Calu3 (cell line): ENCODE results near the gene LNP1. TPM values are rescaled to one million over a fixed set of nuclear protein-coding genes. Genes with fewer than 3 reads are reported as not detected.
"Not testable (repeated sequence)": the region's sequence is repeated elsewhere in the genome, so short reads cannot be mapped to it uniquely, and the experiment has no call there.

Experiments
- Bru-seq: library from RNA; stranded (reverse); fragments of 400-500 nt; gene quantifications from one replicate; lab custom pipeline; 2021; lab: Mats Ljungman, UMichigan
- BruChase-seq, 2 experiments: library from RNA; stranded (reverse); fragments of 400-500 nt; gene quantifications; one replicate each; lab custom pipeline; 2021; lab: Mats Ljungman, UMichigan
- BruUV-seq: library from RNA; stranded (reverse); fragments of 400-500 nt; replicated peaks from 2 replicates; lab custom pipeline; 2021; lab: Mats Ljungman, UMichigan
- CTCF ChIA-PET: fragments of 300-600 bp; sonication (Branson Sonifier 250); formaldehyde crosslinking; loops from one replicate; lab custom pipeline; 2022; ENCODE audit warnings: antibody characterized with exemption; lab: Charles Lee
- DNase-seq: peaks from one replicate; pipeline ENCODE4 v3.0.0; 2022
- H3K27ac Mint-ChIP-seq: one replicate; pipeline ENCODE4 v1.8.0; 2022; ENCODE audit warnings: mixed read lengths; ENCODE audit not compliant: unreplicated experiment
- H3K27me3 Mint-ChIP-seq: one replicate; pipeline ENCODE4 v1.8.0; 2022; ENCODE audit warnings: mixed read lengths; ENCODE audit not compliant: unreplicated experiment
- H3K36me3 Mint-ChIP-seq: one replicate; pipeline ENCODE4 v1.8.0; 2022; ENCODE audit warnings: mild to moderate bottlenecking, moderate library complexity, mixed read lengths; ENCODE audit not compliant: insufficient read depth, unreplicated experiment
- H3K4me1 Mint-ChIP-seq: one replicate; pipeline ENCODE4 v1.8.0; 2022; ENCODE audit warnings: mild to moderate bottlenecking, low read depth, mixed read lengths; ENCODE audit not compliant: unreplicated experiment
- H3K4me3 Mint-ChIP-seq: one replicate; pipeline ENCODE4 v1.8.0; 2022; ENCODE audit warnings: mild to moderate bottlenecking, low read depth, moderate library complexity, mixed read lengths; ENCODE audit not compliant: unreplicated experiment
- H3K9me3 Mint-ChIP-seq: one replicate; pipeline ENCODE4 v1.8.0; 2022; ENCODE audit warnings: low read depth, mixed read lengths; ENCODE audit not compliant: unreplicated experiment
- intact Hi-C: fragments of 100-400 bp; cut with micrococcal nuclease; formaldehyde crosslinking; loops from one replicate; pipeline ENCODE4 v1.10.0; 2022; ENCODE audit not compliant: unreplicated experiment
- long read RNA-seq: library from polyadenylated mRNA; stranded (forward); transcript quantifications from one replicate; pipeline ENCODE4 v2.0.0, GENCODE V29; 2022
- total RNA-seq: library from RNA; stranded (reverse); gene quantifications from 2 replicates; pipeline ENCODE4 v1.2.3, GENCODE V29; 2022
- TF ChIP-seq, protein P1 (sequence below): fragments of 200-600 bp; IDR thresholded peaks from one replicate; pipeline ENCODE4 v1.8.0; 2022; ENCODE audit warnings: antibody characterized with exemption; ENCODE audit not compliant: unreplicated experiment

Gene LNP1, protein sequence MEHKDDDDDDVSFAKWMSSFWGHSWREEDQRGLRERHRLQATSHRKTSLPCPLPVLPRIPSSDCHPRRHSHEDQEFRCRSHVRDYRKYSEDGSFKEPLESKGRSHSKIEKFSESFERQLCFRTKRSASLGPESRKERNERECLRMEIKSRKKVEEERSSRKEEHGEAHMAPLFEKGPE
- total RNA-seq (1.2 and 1.8 TPM in 2 replicates), Bru-seq, nascent RNA (percentile 46 among the genes with signal in this experiment), BruChase-seq, experiment 1, labeled RNA remaining after a 6-hour chase (percentile 35 among the genes with signal in this experiment), BruChase-seq, experiment 2, labeled RNA remaining after a 2-hour chase (percentile 38 among the genes with signal in this experiment)
- long read RNA-seq, partial matches to known transcripts = 0 of 2 reads
- long read RNA-seq, other reads (novel, unspliced or antisense) = 0 of 2 reads

DNA sequence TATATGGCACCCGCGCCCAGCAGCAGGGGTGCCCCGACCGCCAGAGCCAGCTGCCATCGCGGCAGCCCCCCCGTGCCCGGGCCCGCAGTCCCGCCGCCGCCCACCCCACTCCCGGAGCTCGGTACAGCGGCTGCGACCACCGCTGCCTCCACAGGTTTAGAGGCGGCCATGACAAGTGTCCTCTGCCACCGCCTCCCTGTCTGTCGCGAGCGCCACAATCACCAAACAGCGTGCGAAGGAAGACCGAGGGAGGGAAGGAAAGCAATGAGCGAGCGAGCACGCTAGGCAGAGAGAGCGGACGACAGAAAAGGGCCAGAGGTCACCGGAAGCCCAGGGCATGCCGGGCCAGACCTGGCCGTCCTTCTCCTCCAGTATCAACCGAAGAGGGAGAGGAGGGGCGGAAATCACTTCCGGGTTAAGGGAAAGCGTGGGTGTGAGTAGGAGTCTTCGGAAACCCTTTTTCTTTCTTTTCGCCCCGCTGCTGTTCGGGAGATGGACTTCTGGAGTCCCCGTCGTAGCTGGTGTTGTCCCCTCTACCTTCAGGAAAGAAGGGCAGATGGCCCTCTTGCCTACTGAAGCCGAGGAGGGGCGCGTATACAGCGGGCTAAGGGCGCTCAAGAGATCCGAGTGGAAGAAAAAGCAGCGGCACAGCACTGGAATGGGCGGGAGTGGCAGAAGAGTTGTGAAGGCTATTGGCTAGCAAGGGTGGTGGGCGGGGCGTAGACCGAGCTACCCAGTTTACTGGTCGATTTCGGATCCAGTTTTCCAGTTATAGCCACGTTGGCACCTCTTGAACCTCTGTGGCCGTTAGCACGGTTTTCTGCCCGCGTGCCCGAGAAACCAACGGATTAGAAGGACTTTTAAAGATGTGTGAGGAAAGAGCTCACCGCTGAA is at the start of gene LNP1, which contains the start of gene TOMM70:
TSS of gene LNP1 (plus strand) at position 760 of the 894 bp plus-strand sequence. CDS start 28,191 bp downstream, outside the sequence.
TSS of gene TOMM70 (minus strand) at position 310 of the 894 bp plus-strand sequence. CDS start at position 170, 140 bp downstream.
- H3K4me3 Mint-ChIP-seq = peak within 1 kb of the TSS; percentile 85
- peak within 1 kb of the TSS; percentile 98 for H3K27ac Mint-ChIP-seq
- H3K4me1 Mint-ChIP-seq = peaks cover under 1% of the 10 kb centered on the region
- intact Hi-C loops = loop anchor here (5.0 kb wide), 1 partner anchor 191 kb away; no protein-coding TSS in a partner anchor
- H3K27me3 Mint-ChIP-seq = no peaks in the 10 kb centered on the region
- peak; percentile 96 for DNase-seq
- BruUV-seq = no TSS peak
- H3K36me3 Mint-ChIP-seq = peaks cover 37% of the 10 kb centered on the region
- H3K9me3 Mint-ChIP-seq = no peaks in the 10 kb centered on the region
- TF ChIP-seq, protein P1, sequence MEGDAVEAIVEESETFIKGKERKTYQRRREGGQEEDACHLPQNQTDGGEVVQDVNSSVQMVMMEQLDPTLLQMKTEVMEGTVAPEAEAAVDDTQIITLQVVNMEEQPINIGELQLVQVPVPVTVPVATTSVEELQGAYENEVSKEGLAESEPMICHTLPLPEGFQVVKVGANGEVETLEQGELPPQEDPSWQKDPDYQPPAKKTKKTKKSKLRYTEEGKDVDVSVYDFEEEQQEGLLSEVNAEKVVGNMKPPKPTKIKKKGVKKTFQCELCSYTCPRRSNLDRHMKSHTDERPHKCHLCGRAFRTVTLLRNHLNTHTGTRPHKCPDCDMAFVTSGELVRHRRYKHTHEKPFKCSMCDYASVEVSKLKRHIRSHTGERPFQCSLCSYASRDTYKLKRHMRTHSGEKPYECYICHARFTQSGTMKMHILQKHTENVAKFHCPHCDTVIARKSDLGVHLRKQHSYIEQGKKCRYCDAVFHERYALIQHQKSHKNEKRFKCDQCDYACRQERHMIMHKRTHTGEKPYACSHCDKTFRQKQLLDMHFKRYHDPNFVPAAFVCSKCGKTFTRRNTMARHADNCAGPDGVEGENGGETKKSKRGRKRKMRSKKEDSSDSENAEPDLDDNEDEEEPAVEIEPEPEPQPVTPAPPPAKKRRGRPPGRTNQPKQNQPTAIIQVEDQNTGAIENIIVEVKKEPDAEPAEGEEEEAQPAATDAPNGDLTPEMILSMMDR = no peak
- CTCF ChIA-PET = interaction anchor here (0.6 to 1.0 kb wide), 4 partner anchors 202 to 569 kb away, joined by 3 to 6 read pairs (median 4); no protein-coding TSS in a partner anchor

DNA sequence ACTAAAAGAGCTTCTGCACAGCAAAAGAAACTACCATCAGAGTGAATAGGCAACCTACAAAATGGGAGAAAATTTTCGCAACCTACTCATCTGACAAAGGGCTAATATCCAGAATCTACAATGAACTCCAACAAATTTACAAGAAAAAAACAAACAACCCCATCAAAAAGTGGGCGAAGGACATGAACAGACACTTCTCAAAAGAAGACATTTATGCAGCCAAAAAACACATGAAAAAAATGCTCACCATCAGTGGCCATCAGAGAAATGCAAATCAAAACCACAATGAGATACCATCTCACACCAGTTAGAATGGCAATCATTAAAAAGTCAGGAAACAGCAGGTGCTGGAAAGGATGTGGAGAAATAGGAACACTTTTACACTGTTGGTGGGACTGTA is 49.6 kb upstream of the LNP1 start:
- H3K4me3 Mint-ChIP-seq, H3K27me3 Mint-ChIP-seq, intact Hi-C loops, H3K27ac Mint-ChIP-seq, BruUV-seq, CTCF ChIA-PET, H3K4me1 Mint-ChIP-seq, DNase-seq, H3K9me3 Mint-ChIP-seq: not testable (repeated sequence)
- peaks cover 13% of the 10 kb centered on the region for H3K36me3 Mint-ChIP-seq

DNA sequence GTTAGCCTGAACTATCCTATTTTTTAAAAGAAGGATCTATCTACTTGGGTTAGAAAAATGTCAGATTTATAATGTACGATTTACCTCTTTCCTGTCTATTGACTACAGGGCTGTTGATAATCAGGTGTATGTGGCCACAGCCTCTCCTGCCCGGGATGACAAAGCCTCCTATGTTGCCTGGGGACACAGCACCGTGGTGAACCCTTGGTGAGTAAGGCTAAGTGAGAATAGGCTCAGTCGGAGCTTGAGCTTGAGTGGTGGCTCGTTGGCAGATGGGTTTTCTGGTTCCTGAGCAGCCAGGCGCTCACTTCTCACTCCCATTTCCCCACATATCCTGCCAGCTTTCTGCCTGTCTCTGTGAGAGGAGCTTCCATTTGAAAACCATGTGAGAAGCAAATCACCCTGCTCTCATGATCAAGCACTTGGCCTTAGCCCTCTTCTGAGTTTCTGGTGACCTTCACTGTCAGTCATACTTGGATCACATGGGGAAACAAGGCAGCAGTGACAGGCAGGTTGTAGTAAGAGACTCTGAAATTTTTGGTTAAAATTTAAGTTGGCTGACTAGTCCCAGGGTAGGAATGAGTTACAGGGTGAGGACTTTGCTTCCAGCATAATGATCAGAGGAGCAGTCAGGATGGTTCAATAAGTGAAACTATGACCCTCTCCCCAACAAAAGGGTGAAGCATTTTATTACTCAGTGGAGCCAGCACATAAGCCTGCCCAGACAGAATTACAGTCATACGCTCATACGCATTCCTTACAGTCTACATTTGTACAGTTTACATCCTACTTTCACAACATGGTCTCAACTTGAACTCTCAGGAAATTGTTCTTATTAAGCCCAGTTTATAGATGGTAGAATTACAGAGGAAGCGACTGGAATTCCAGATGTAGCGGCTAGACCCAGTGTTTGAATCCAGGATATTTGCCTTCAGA is 48.8 kb upstream of the LNP1 start:
- no peaks in the 10 kb centered on the region for H3K9me3 Mint-ChIP-seq
- intact Hi-C loops = no loop called here
- CTCF ChIA-PET = no interaction called here
- no peak overlapping the region for H3K27ac Mint-ChIP-seq
- H3K4me3 Mint-ChIP-seq = no peak overlapping the region
- TF ChIP-seq, protein P1 = no peak
- no peak for DNase-seq
- BruUV-seq = no TSS peak
- H3K27me3 Mint-ChIP-seq = no peaks in the 10 kb centered on the region
- H3K36me3 Mint-ChIP-seq = peaks cover 9% of the 10 kb centered on the region
- no peaks in the 10 kb centered on the region for H3K4me1 Mint-ChIP-seq

DNA sequence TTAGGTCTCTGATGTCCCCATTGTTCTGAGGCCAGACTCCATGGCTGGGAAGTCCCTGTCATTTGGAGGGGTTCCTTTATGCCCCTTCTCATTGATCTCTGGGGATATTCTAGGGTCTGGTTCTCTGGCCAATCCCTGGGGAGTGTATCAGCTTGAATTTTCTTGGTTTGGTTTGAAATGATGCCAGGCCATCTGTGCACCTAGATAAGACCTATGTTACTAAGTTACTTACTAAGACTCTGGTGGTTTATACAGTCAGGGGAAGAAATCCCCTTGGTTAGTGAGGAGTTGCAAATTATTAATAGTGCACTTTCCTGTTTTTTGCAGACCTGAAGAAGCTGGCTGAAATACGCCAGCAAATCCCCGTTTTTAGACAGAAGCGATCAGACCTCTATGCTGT is 46.5 kb upstream of the LNP1 start:
- Mint-ChIP-seq H3K9me3 (no peaks in the 10 kb centered on the region), H3K4me1 (no peaks in the 10 kb centered on the region), H3K36me3 (peaks cover 3% of the 10 kb centered on the region), H3K27me3 (no peaks in the 10 kb centered on the region), H3K27ac (no peak overlapping the region), H3K4me3 (no peak overlapping the region)
- TF ChIP-seq, protein P1 = no peak
- DNase-seq = no peak
- no TSS peak for BruUV-seq
- intact Hi-C loops = no loop called here
- CTCF ChIA-PET = no interaction called here
